SK-N-SH treated with all-trans-retinoic acid at 6 μM for 48 hours (cell line): ENCODE results near the gene PPP2R2C.

Source experiments
- ATAC-seq: fragments of 200-7000 bp; cut with Tn5 transposase; 3 replicates; pipeline ENCODE4 v1.9.1; 2020; ENCODE audit warnings: mild to moderate bottlenecking, moderate library complexity
- ARNTL ChIP-seq: fragments of 450-650 bp; formaldehyde crosslinking; IDR thresholded peaks from 2 replicates; pipeline ENCODE4 v1.5.0; 2020; ENCODE audit warnings: low read depth, mild to moderate bottlenecking, moderate library complexity, borderline replicate concordance
- BACH2 ChIP-seq: fragments of 250-450 bp; sonication (Bioruptor Pico); IDR thresholded peaks from 2 replicates; pipeline ENCODE4 v1.9.0; 2021; ENCODE audit warnings: mild to moderate bottlenecking, borderline replicate concordance
- CSDC2 ChIP-seq: fragments of 250-450 bp; sonication (Bioruptor Pico); IDR thresholded peaks from 2 replicates; pipeline ENCODE4 v1.5.0; 2020; ENCODE audit warnings: mild to moderate bottlenecking, moderate library complexity
- ESRRG ChIP-seq: fragments of 250-450 bp; sonication (Bioruptor Pico); IDR thresholded peaks from 2 replicates; pipeline ENCODE4 v1.6.1; 2021; ENCODE audit warnings: mild to moderate bottlenecking
- GLIS3 ChIP-seq: fragments of 250-450 bp; sonication (Bioruptor Pico); IDR thresholded peaks from 2 replicates; pipeline ENCODE4 v1.5.0; 2020; ENCODE audit warnings: mild to moderate bottlenecking, moderate library complexity
- OSR1 ChIP-seq: fragments of 250-450 bp; sonication (Bioruptor Pico); IDR thresholded peaks from 2 replicates; pipeline ENCODE4 v1.8.0; 2022; ENCODE audit warnings: moderate library complexity, mild to moderate bottlenecking, inconsistent platforms
- PPARA ChIP-seq: fragments of 250-450 bp; sonication (Bioruptor Pico); IDR thresholded peaks from 2 replicates; pipeline ENCODE4 v1.5.0; 2020; ENCODE audit warnings: mild to moderate bottlenecking, borderline replicate concordance
- TCF4 ChIP-seq: fragments of 250-450 bp; sonication (Bioruptor Pico); IDR thresholded peaks from 2 replicates; pipeline ENCODE4 v1.8.0; 2021; ENCODE audit warnings: mild to moderate bottlenecking, moderate library complexity, borderline replicate concordance
- TOX ChIP-seq: fragments of 250-450 bp; sonication (Bioruptor Pico); IDR thresholded peaks from 2 replicates; pipeline ENCODE4 v1.8.0; 2021; ENCODE audit warnings: mild to moderate bottlenecking, moderate library complexity, borderline replicate concordance
- ZC3H10 ChIP-seq: fragments of 250-450 bp; sonication (Bioruptor Pico); IDR thresholded peaks from 2 replicates; pipeline ENCODE4 v1.5.1; 2021; ENCODE audit warnings: mild to moderate bottlenecking, moderate library complexity
- ZFP3 ChIP-seq: fragments of 250-450 bp; sonication (Bioruptor Pico); IDR thresholded peaks from 2 replicates; pipeline ENCODE4 v1.5.0; 2020; ENCODE audit warnings: mild to moderate bottlenecking, moderate library complexity
- ZFP30 ChIP-seq: fragments of 450-650 bp; formaldehyde crosslinking; IDR thresholded peaks from 2 replicates; pipeline ENCODE4 v1.5.0; 2022; ENCODE audit warnings: mild to moderate bottlenecking, moderate library complexity
- ZNF565 ChIP-seq: fragments of 450-650 bp; formaldehyde crosslinking; conservative IDR thresholded peaks from 2 replicates; pipeline ENCODE4 v1.5.0; 2020; ENCODE audit warnings: low read depth, mild to moderate bottlenecking, moderate library complexity
- ZNF70 ChIP-seq: fragments of 450-650 bp; formaldehyde crosslinking; IDR thresholded peaks from 2 replicates; pipeline ENCODE4 v1.5.0; 2020; ENCODE audit warnings: mild to moderate bottlenecking, moderate library complexity
- ZNF8 ChIP-seq: fragments of 450-650 bp; formaldehyde crosslinking; IDR thresholded peaks from 2 replicates; pipeline ENCODE4 v1.5.0; 2020; ENCODE audit warnings: mild to moderate bottlenecking, moderate library complexity
- TF ChIP-seq, protein P1 (sequence below): fragments of 250-450 bp; sonication (Bioruptor Pico); IDR thresholded peaks from 2 replicates; pipeline ENCODE4 v1.8.0; 2021; ENCODE audit warnings: low read depth, mild to moderate bottlenecking, moderate library complexity, borderline replicate concordance
- TF ChIP-seq, protein P2 (sequence below): fragments of 250-450 bp; sonication (Bioruptor Pico); IDR thresholded peaks from 2 replicates; pipeline ENCODE4 v1.5.1; 2021; ENCODE audit warnings: mild to moderate bottlenecking, moderate library complexity
- TF ChIP-seq, protein P3 (sequence below): fragments of 250-450 bp; sonication (Bioruptor Pico); IDR thresholded peaks from 2 replicates; pipeline ENCODE4 v1.5.1; 2020; ENCODE audit warnings: low read depth, mild to moderate bottlenecking, moderate library complexity
- TF ChIP-seq, protein P4 (sequence below): fragments of 250-450 bp; sonication (Bioruptor Pico); IDR thresholded peaks from 2 replicates; pipeline ENCODE4 v1.8.0; 2020; ENCODE audit warnings: mild to moderate bottlenecking, moderate library complexity, borderline replicate concordance

PPP2R2C gene

DNA sequence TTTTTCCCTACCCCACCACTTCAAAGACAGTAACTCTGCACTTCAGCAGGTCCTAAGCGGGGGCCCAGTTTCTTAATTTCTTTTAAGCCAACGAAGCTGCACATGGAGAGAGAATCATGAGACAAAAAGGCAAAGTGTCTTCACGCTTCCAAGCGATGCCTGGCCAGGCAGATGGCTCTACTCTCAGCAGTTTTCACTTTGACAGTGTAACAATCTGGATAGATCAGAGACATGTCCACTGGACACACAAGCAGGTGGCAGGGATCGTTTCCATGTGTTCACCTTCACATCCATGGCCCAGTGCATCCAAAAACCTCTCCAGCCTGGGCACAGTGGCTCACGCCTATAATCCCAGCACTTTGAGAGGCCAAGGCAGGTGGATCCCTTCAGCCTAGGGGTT is 27.8 kb downstream of the PPP2R2C start:
- ATAC-seq, result no peak

DNA sequence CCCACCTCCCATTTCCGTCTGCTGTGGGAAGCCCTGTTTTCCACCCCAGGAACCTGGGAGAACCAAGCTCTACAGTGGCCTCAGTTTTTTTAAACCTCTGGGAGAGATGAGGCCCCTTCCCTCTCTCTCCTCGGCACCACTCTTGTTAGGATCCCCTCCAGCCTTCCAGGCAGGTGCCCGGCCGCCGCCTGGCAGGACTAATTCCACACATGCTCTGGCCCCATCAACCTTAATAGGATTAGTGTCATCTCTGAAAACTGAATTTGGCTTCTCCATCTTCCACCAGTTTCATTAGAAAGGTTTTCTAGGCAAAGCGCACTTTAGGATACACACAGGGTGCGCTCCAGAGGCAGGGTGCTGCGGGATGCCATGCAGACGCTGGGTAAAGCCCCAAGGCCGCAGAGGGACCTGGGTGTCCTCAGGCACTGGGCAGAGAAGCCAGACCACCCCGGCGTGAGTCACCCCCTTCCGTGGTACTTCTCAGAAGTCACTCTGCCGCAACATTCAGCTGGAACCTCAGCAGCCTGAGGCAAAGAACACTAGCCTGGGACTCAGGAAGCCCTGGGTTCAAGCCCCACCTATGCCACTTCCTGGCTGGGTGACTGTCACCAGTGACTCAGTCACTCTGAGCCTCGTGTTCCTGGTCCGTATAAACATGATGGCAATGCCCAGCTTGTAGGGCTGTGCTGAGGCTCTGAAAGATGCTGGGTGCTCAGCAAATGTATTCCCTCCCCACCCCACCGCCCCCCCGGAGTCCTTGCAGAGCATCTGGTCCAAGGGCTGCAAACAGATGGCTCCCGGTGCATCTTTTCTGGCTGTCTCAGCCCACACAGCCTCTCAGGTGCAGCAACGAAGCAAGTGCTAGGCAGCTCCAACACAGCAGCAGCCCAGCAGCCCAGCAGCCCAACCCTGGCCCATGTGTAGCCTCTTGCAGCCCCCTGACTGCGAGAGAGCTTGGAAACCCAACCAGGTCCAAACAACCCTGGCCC is 29.1 kb downstream of the PPP2R2C start:
- TF ChIP-seq ZNF70 (CRISPR knock-in tag) (no peak), TCF4 (no peak), ZFP30 (CRISPR knock-in tag) (no peak), ESRRG (no peak), ZNF565 (CRISPR knock-in tag) (no peak)
- TF ChIP-seq, protein P1, sequence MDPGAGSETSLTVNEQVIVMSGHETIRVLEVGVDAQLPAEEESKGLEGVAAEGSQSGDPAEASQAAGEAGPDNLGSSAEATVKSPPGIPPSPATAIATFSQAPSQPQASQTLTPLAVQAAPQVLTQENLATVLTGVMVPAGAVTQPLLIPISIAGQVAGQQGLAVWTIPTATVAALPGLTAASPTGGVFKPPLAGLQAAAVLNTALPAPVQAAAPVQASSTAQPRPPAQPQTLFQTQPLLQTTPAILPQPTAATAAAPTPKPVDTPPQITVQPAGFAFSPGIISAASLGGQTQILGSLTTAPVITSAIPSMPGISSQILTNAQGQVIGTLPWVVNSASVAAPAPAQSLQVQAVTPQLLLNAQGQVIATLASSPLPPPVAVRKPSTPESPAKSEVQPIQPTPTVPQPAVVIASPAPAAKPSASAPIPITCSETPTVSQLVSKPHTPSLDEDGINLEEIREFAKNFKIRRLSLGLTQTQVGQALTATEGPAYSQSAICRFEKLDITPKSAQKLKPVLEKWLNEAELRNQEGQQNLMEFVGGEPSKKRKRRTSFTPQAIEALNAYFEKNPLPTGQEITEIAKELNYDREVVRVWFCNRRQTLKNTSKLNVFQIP, result no peak
- TF ChIP-seq, protein P2, sequence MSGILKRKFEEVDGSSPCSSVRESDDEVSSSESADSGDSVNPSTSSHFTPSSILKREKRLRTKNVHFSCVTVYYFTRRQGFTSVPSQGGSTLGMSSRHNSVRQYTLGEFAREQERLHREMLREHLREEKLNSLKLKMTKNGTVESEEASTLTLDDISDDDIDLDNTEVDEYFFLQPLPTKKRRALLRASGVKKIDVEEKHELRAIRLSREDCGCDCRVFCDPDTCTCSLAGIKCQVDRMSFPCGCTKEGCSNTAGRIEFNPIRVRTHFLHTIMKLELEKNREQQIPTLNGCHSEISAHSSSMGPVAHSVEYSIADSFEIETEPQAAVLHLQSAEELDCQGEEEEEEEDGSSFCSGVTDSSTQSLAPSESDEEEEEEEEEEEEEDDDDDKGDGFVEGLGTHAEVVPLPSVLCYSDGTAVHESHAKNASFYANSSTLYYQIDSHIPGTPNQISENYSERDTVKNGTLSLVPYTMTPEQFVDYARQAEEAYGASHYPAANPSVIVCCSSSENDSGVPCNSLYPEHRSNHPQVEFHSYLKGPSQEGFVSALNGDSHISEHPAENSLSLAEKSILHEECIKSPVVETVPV (CRISPR knock-in tag), result no peak
- ATAC-seq, result no peak

More for the DNA sequence above, 27.8 kb downstream of the PPP2R2C start:
- TF ChIP-seq OSR1 (CRISPR knock-in tag) (no peak), BACH2 (CRISPR knock-in tag) (no peak), TOX (CRISPR knock-in tag) (no peak), ZFP3 (CRISPR knock-in tag) (no peak), ZFP30 (CRISPR knock-in tag) (no peak), ZNF8 (no peak), PPARA (no peak)
- TF ChIP-seq, protein P1, result no peak
- TF ChIP-seq, protein P2 (CRISPR knock-in tag), result no peak
- TF ChIP-seq, all 23 proteins: peak for 0

DNA sequence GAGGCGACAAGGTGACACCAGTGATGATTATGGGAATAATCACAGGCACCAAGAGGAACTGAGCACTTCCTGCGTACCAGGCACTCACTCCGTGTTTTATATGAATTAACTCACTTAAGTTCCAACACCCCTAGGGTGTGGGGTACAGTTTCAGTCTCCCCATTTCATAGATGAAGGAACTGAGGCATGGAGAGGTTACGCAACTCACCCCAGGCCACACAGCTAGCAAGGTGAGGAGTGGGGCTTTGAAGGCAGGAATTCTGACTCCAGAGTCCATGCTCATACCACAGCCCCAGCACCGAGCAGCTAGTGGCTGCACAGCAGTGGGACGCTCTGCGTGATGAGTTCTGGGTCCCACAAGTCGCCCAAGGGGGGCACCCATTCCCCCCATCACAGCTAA is 29.9 kb downstream of the PPP2R2C start:
- no peak for TF ChIP-seq ZNF70 (CRISPR knock-in tag)
- TF ChIP-seq ESRRG, result no peak
- TF ChIP-seq, protein P3, sequence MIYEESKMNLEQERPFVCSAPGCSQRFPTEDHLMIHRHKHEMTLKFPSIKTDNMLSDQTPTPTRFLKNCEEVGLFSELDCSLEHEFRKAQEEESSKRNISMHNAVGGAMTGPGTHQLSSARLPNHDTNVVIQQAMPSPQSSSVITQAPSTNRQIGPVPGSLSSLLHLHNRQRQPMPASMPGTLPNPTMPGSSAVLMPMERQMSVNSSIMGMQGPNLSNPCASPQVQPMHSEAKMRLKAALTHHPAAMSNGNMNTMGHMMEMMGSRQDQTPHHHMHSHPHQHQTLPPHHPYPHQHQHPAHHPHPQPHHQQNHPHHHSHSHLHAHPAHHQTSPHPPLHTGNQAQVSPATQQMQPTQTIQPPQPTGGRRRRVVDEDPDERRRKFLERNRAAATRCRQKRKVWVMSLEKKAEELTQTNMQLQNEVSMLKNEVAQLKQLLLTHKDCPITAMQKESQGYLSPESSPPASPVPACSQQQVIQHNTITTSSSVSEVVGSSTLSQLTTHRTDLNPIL (CRISPR knock-in tag), result no peak
- no peak for TF ChIP-seq ZFP3 (CRISPR knock-in tag)
- TF ChIP-seq CSDC2 (CRISPR knock-in tag), result no peak
- no peak for TF ChIP-seq PPARA
- TF ChIP-seq ARNTL, result no peak
- no peak for TF ChIP-seq OSR1 (CRISPR knock-in tag)
- TF ChIP-seq, protein P4, sequence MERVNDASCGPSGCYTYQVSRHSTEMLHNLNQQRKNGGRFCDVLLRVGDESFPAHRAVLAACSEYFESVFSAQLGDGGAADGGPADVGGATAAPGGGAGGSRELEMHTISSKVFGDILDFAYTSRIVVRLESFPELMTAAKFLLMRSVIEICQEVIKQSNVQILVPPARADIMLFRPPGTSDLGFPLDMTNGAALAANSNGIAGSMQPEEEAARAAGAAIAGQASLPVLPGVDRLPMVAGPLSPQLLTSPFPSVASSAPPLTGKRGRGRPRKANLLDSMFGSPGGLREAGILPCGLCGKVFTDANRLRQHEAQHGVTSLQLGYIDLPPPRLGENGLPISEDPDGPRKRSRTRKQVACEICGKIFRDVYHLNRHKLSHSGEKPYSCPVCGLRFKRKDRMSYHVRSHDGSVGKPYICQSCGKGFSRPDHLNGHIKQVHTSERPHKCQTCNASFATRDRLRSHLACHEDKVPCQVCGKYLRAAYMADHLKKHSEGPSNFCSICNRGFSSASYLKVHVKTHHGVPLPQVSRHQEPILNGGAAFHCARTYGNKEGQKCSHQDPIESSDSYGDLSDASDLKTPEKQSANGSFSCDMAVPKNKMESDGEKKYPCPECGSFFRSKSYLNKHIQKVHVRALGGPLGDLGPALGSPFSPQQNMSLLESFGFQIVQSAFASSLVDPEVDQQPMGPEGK (CRISPR knock-in tag), result no peak
- TF ChIP-seq GLIS3 (CRISPR knock-in tag), result no peak
- TF ChIP-seq, protein P2 (CRISPR knock-in tag), result no peak
- TF ChIP-seq ZC3H10 (CRISPR knock-in tag), result no peak
- no peak for TF ChIP-seq ZNF8
- ATAC-seq, result no peak
